Measurements from ENCODE around the gene AEBP2. TPM values are rescaled to one million over a fixed set of nuclear protein-coding genes. Genes with fewer than 3 reads are reported as not detected.

AEBP2 gene
- total and polyA plus RNA-seq, 7 experiments from 2014 or later: 11.3 to 58.7 (median 49.6) TPM

DNA sequence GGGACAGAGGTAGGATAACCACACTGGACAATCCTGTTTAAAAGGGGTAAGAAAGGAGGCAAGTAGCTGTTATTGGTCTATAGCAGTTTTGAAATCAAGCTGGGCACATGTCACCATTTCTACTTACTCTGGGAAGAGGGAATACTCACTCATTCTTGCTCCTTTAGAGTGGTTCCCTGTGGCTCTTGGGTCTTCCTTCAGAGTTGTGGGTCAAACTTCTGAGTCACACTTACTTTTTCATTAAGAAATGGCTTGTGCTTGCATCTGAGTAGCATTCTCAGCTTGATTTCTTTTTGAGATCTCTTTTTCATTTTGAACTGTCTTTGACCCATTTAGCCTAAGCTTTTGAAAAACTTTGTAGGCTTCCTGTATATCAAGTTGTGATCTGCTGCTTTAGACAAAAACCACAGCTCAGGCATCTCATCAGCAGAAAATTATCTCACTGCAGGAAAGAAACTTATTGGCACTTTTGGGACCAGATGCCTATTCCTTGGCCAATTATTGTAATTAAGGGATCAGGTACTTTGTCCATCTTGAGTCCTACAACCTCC, 122.2 kb downstream of the AEBP2 start:
- CTCF ChIA-PET: no interaction called here
- H3K36me3 ChIP-seq (ENCODE audit: control insufficient read depth in 2 of 3, insufficient read depth in 3 of 3, low read length in 3 of 3): no peaks in the 10 kb centered on the region
- H3K9me3 ChIP-seq (ENCODE audit: control insufficient read depth in 2 of 3, low read length in 3 of 3): no peaks in the 10 kb centered on the region
- H3K27ac Mint-ChIP-seq: no peak overlapping the region
- H3K4me3 Mint-ChIP-seq: no peak overlapping the region
- H3K4me3 ChIP-seq (ENCODE audit: low read length): no peak overlapping the region
- H3K4me1 Mint-ChIP-seq: peaks cover 0 to 12% (median 7%) of the 10 kb centered on the region in 7 donors
- intact Hi-C loops (cut with micrococcal nuclease): no loop called here
- peaks cover 14 to 70% (median 53%) of the 10 kb centered on the region in 5 donors for H3K36me3 Mint-ChIP-seq
- no peaks in the 10 kb centered on the region for H3K27me3 Mint-ChIP-seq
- ATAC-seq (no peak), DNase-seq (no peak)
- H3K9me3 Mint-ChIP-seq: peaks cover 0 to 15% (median 6%) of the 10 kb centered on the region in 11 donors
- POLR2A ChIA-PET: no interaction called here
- peaks cover 0 to 3% of the 10 kb centered on the region in 2 donors for H3K4me1 ChIP-seq (ENCODE audit: control insufficient read depth in 2 of 2, insufficient read depth in 2 of 2, low read length in 2 of 2)
- no peaks in the 10 kb centered on the region for H3K27me3 ChIP-seq (ENCODE audit: control insufficient read depth in 2 of 2, insufficient read depth in 2 of 2, low read length in 2 of 2)
- no peak overlapping the region for H3K27ac ChIP-seq (ENCODE audit: low read depth, low read length)
